GM23248 (cell line): ENCODE results near the gene NRG3.

Experiments used
- EZH2 ChIP-seq: fragments of 200-600 bp; sonication (generic); IDR thresholded peaks from 2 replicates; pipeline ENCODE4 v1.6.1; 2018; ENCODE audit warnings: antibody characterized with exemption, mild to moderate bottlenecking; ENCODE audit not compliant: insufficient read depth, poor library complexity, severe bottlenecking
- EZH2phosphoT487 ChIP-seq: fragments of 200-600 bp; sonication (generic); IDR thresholded peaks from 2 replicates; pipeline ENCODE4 v1.6.1; 2018; ENCODE audit warnings: antibody characterized with exemption, moderate library complexity, mild to moderate bottlenecking, low read depth; ENCODE audit not compliant: insufficient read depth

DNA sequence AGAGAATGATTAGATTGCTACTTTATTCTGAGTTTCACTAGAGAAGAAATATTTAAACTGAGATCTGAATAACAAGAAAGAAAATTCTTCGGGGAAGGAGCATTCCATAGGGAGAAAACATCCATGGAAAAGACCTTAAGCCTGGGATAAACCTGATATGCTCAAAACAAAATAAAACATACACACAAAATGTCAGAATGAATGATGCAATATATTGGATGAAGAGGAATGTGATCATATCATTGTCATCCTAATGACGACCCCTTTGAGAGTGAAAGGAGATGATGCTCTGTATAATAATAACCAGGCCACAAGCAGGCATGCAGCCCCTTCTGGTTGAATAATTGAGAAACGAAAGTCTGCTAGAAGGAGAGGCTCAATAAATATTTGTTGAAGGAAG is 882.4 kb downstream of the NRG3 start:
- TF ChIP-seq EZH2phosphoT487 (no peak), EZH2 (no peak)
